Right ventricle myocardium superior (tissue), 1 donor: ENCODE data around the gene ZNF552. TPM values are rescaled to one million over a fixed set of nuclear protein-coding genes. Genes with fewer than 3 reads are reported as not detected.

Experiments
- ATAC-seq: fragments of 200-7000 bp; cut with Tn5 transposase; one replicate; pipeline ENCODE4 v1.9.1; 2020; ENCODE audit warnings: mild to moderate bottlenecking; ENCODE audit not compliant: poor library complexity
- DNase-seq: peaks from one replicate; pipeline ENCODE4 v3.0.0-alpha.2; 2020
- intact Hi-C: fragments of 100-400 bp; cut with DNase I; formaldehyde crosslinking; loops from one replicate; pipeline ENCODE4 v1.11.2; 2022
- total RNA-seq: library from RNA; stranded (reverse); fragmentation: NEBNext Ultra II Directional; extraction: Animal tissue kit (Norgen Biotek cat#: 25700); gene quantifications from one replicate; pipeline ENCODE4 v1.2.1, GENCODE V29; 2021
- donor health status: DM: no; HTN: yes; CAD: no; lungs with severe emphysema.

The ZNF552 gene
- total RNA-seq, 1 donor from 2014 or later = 3.5 TPM

GRCh38 chr19:57789288-57789687, 25.4 kb downstream of the ZNF552 start:
- no peak for ATAC-seq
- intact Hi-C loops = no loop called here
- no peak for DNase-seq

GRCh38 chr19:57788114-57788692, 26.5 kb downstream of the ZNF552 start:
- intact Hi-C loops = no loop called here
- no peak for ATAC-seq

GRCh38 chr19:57786906-57787305, 27.8 kb downstream of the ZNF552 start:
- DNase-seq = no peak
- intact Hi-C loops = no loop called here
- ATAC-seq = peak; percentile 23

More at GRCh38 chr19:57788114-57788692, 26.5 kb downstream of the ZNF552 start:
- DNase-seq = no peak

- intact Hi-C loops = no loop called here
- DNase-seq (no peak), ATAC-seq (peak; percentile 25)
Measured at GRCh38 chr19:57786286-57786685, 28.4 kb downstream of the ZNF552 start.

GRCh38 chr19:57779220-57779845, 35.4 kb downstream of the ZNF552 start:
- ATAC-seq = no peak
- DNase-seq = no peak
- intact Hi-C loops = no loop called here

- DNase-seq (no peak), ATAC-seq (no peak)
- intact Hi-C loops = no loop called here
Measured at GRCh38 chr19:57778336-57778735, 36.4 kb downstream of the ZNF552 start.

GRCh38 chr19:57776764-57777296, 37.9 kb downstream of the ZNF552 start:
- DNase-seq (no peak), ATAC-seq (no peak)
- intact Hi-C loops = no loop called here

GRCh38 chr19:57773488-57773887, 41.2 kb downstream of the ZNF552 start:
- DNase-seq (no peak), ATAC-seq (no peak)
- intact Hi-C loops = no loop called here

GRCh38 chr19:57771417-57771816, 43.3 kb downstream of the ZNF552 start:
- intact Hi-C loops = no loop called here
- no peak for ATAC-seq

GRCh38 chr19:57769345-57770131, 45.2 kb downstream of the ZNF552 start, which contains the start of gene ZNF586:
TSS of gene ZNF586 (plus strand) at chr19:57769676. CDS start at chr19:57769843, 167 bp downstream.
- intact Hi-C loops = no loop called here
- DNase-seq = peak; percentile 93
- ATAC-seq = peak; percentile 99

More at GRCh38 chr19:57771417-57771816, 43.3 kb downstream of the ZNF552 start:
- no peak for DNase-seq

- intact Hi-C loops = no loop called here
- ATAC-seq (no peak), DNase-seq (no peak)
Measured at GRCh38 chr19:57759096-57759495, 55.6 kb downstream of the ZNF552 start.

- no peak for ATAC-seq
- intact Hi-C loops = no loop called here
- no peak for DNase-seq
Measured at GRCh38 chr19:57757941-57758340, 56.8 kb downstream of the ZNF552 start.

Other genes with a start within 250 kb of the ZNF552 start
- 4.2 TPM for gene ZNF416, start 236.0 kb downstream of the ZNF552 start, total RNA-seq
- 3.8 TPM for gene ZIK1, start 230.8 kb downstream of the ZNF552 start, total RNA-seq
- 3.7 TPM for gene ZNF530, start 215.0 kb downstream of the ZNF552 start, total RNA-seq
- 15.7 TPM for gene ZNF134, start 200.7 kb downstream of the ZNF552 start, total RNA-seq
- 8.6 TPM for gene ZNF211, start 181.7 kb downstream of the ZNF552 start, total RNA-seq
- gene ZSCAN4, start 146.0 kb downstream of the ZNF552 start, total RNA-seq = not detected
- gene ZNF551, start 132.9 kb downstream of the ZNF552 start, total RNA-seq = 3.1 TPM
- 3.1 TPM for gene ZNF154, start 105.7 kb downstream of the ZNF552 start, total RNA-seq
- 5.8 TPM for gene ZNF671, start 87.3 kb downstream of the ZNF552 start, total RNA-seq
- gene ZNF776, start 68.1 kb downstream of the ZNF552 start, total RNA-seq = 9.8 TPM
- 9.8 TPM for gene ZNF586, start 45.2 kb downstream of the ZNF552 start, total RNA-seq
- 6.3 TPM for gene ZNF587B, start 15.4 kb upstream of the ZNF552 start, total RNA-seq
- 13.7 TPM for gene ZNF587, start 34.9 kb upstream of the ZNF552 start, total RNA-seq
- 14.2 TPM for gene ZNF814, start 74.1 kb upstream of the ZNF552 start, total RNA-seq
- 10.0 TPM for gene ZNF417, start 101.7 kb upstream of the ZNF552 start, total RNA-seq
- 13.5 TPM for gene ZNF418, start 120.5 kb upstream of the ZNF552 start, total RNA-seq
- 9.1 TPM for gene ZNF256, start 132.8 kb upstream of the ZNF552 start, total RNA-seq
- gene C19orf18, start 159.6 kb upstream of the ZNF552 start, total RNA-seq = 2.4 TPM
- 15.0 TPM for gene ZNF606, start 187.9 kb upstream of the ZNF552 start, total RNA-seq
- gene ZSCAN1, start 219.1 kb upstream of the ZNF552 start, total RNA-seq = not detected
- gene ZNF135, start 244.4 kb upstream of the ZNF552 start, total RNA-seq = 3.4 TPM